Measurements from ENCODE around the gene RUNX2. TPM values are rescaled to one million over a fixed set of nuclear protein-coding genes. Genes with fewer than 3 reads are reported as not detected.

The RUNX2 gene
- total and polyA plus RNA-seq, 9 of the 15 experiments (the other 6 are each of a cell fraction or from before 2014, with no cell fraction given): 0.29 to 1.00 (median 0.43) TPM

- TF ChIP-seq ZNF561 (CRISPR knock-in tag; conservative IDR thresholded peaks at IDR 0.05) (no peak), ZNF280A (IDR thresholded peaks at IDR 0.05; ENCODE audit: low read depth, partially characterized antibody) (no peak), ZBTB1 (CRISPR knock-in tag; IDR thresholded peaks at IDR 0.05; ENCODE audit: borderline replicate concordance, low read depth) (no peak), E2F5 (CRISPR knock-in tag; IDR thresholded peaks at IDR 0.05) (no peak), NKRF (IDR thresholded peaks at IDR 0.05; ENCODE audit: borderline replicate concordance) (no peak), USF1 (CRISPR knock-in tag; IDR thresholded peaks at IDR 0.05) (no peak), CCNT2 (IDR thresholded peaks at IDR 0.05; ENCODE audit: borderline replicate concordance, extremely low read depth, insufficient read length, low read depth, low read length) (peak; percentile 83), NCOA2 (IDR thresholded peaks at IDR 0.05; ENCODE audit: partially characterized antibody in 2 of 2) (no peak), CEBPB (tag; IDR thresholded peaks at IDR 0.05) (no peak), POLR2A (conservative IDR thresholded peaks at IDR 0.05) (no peak)
Observed at GRCh38 chr6:45421709-45422502, 93.8 kb downstream of the RUNX2 start (continued).

Measured in K562 (cell line).